Esophagus squamous epithelium (tissue), 4 donors: Measurements from ENCODE around the gene GRAMD4.

Experiments
- CTCF ChIP-seq, 6 experiments: fragments of 450-650 bp in 4 of 6; fragments of 200-600 bp in 2 of 6; sonication (generic) in 2 of 6; IDR thresholded peaks; one replicate each; pipeline ENCODE4 v1.5.1; 2016 to 2019; ENCODE audit warnings: antibody characterized with exemption in 6 of 6, mild to moderate bottlenecking in 4 of 6, moderate library complexity in 4 of 6
- POLR2A ChIP-seq, 4 donors: fragments of 450-650 bp; IDR thresholded peaks; one replicate each; pipeline ENCODE4 v1.6.1; 2017; ENCODE audit warnings: antibody characterized with exemption in 4 of 4, mild to moderate bottlenecking in 4 of 4, moderate library complexity in 3 of 4

GRCh38 chr22:46609175-46609690 lies 11.0 kb upstream of the GRAMD4 start:
- no peak for TF ChIP-seq CTCF (IDR thresholded peaks at IDR 0.05)
- TF ChIP-seq POLR2A (IDR thresholded peaks at IDR 0.05) = no peak
